SU-DHL-6 (cell line): ENCODE measurements around the gene HSPA1A.

ENCODE experiments used
- CTCF ChIP-seq: fragments of 200-600 bp; sonication (generic); IDR thresholded peaks from one replicate; pipeline ENCODE4 v1.5.1; 2017; ENCODE audit warnings: antibody characterized with exemption, mild to moderate bottlenecking, low read length, moderate library complexity; ENCODE audit not compliant: insufficient read depth, poor library complexity, severe bottlenecking
- EZH2phosphoT487 ChIP-seq: fragments of 200-600 bp; sonication (generic), shearing (Covaris generic); conservative IDR thresholded peaks from 2 replicates; pipeline ENCODE4 v1.6.1; 2018; ENCODE audit warnings: mild to moderate bottlenecking, antibody characterized with exemption, low read length, moderate library complexity, mixed read lengths

GRCh38 chr6:31850765-31851484 is 35.6 kb downstream of the HSPA1A start:
- TF ChIP-seq CTCF (no peak), EZH2phosphoT487 (no peak)
